Bronchial epithelial cell (primary cell): ENCODE results near the gene WNT7B. TPM values are rescaled to one million over a fixed set of nuclear protein-coding genes. Genes with fewer than 3 reads are reported as not detected.

Experiments used
- DNase-seq: peaks from one replicate; pipeline ENCODE4 v3.0.0-alpha.2; 2010; ENCODE audit warnings: low read depth
- FAIRE-seq: peaks from 2 replicates; lab custom pipeline; 2011; peaks lifted over from hg19 to GRCh38; lab: Jason Lieb, UNC
- H3K27me3 ChIP-seq: 2 replicates; pipeline ENCODE4 v1.5.1; 2011; ENCODE audit warnings: low read length; ENCODE audit not compliant: control insufficient read depth, insufficient read depth
- H3K36me3 ChIP-seq: 2 replicates; pipeline ENCODE4 v1.5.1; 2011; ENCODE audit warnings: low read length; ENCODE audit not compliant: control insufficient read depth, insufficient read depth
- H3K4me3 ChIP-seq: 2 replicates; pipeline ENCODE4 v1.5.1; 2011; ENCODE audit warnings: mild to moderate bottlenecking, low read depth, low read length, control low read depth
- total RNA-seq: library from RNA; depleted of rRNA; stranded (reverse); fragments of >200 nt; gene quantifications from 2 replicates; pipeline ENCODE4 v1.2.1, GENCODE V29; 2014
- TF ChIP-seq, protein P1 (sequence below): IDR thresholded peaks from 2 replicates; pipeline ENCODE4 v1.5.1; 2011; ENCODE audit warnings: mild to moderate bottlenecking, moderate library complexity, low read length, control low read depth, inconsistent platforms; ENCODE audit not compliant: insufficient read depth, severe bottlenecking

The WNT7B gene
- total RNA-seq, 1 donor from 2014 or later: 18.2 TPM

DNA sequence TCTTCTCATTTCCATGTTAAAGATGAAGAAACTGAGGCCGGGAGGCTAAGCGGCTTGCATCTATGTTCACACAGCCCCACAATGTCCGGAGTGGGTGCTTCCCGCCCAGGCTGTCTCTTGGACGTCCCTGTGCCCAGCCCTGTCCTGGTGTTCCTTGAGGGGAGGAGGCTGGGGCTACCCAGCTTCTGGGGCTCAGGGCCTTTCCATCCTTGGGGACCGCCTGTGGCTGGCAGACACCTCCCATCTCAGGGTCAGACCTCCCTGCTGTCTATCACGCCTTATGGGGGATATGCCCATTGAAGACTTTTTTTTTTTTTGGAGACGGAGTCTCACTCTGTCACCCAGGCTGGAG is 95.5 kb downstream of the WNT7B start:
- DNase-seq (no peak), FAIRE-seq (no peak)
- H3K4me3 ChIP-seq: no peak overlapping the region
- TF ChIP-seq, protein P1, sequence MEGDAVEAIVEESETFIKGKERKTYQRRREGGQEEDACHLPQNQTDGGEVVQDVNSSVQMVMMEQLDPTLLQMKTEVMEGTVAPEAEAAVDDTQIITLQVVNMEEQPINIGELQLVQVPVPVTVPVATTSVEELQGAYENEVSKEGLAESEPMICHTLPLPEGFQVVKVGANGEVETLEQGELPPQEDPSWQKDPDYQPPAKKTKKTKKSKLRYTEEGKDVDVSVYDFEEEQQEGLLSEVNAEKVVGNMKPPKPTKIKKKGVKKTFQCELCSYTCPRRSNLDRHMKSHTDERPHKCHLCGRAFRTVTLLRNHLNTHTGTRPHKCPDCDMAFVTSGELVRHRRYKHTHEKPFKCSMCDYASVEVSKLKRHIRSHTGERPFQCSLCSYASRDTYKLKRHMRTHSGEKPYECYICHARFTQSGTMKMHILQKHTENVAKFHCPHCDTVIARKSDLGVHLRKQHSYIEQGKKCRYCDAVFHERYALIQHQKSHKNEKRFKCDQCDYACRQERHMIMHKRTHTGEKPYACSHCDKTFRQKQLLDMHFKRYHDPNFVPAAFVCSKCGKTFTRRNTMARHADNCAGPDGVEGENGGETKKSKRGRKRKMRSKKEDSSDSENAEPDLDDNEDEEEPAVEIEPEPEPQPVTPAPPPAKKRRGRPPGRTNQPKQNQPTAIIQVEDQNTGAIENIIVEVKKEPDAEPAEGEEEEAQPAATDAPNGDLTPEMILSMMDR: no peak
- H3K36me3 ChIP-seq: no peaks in the 10 kb centered on the region
- peaks cover 21% of the 10 kb centered on the region for H3K27me3 ChIP-seq

DNA sequence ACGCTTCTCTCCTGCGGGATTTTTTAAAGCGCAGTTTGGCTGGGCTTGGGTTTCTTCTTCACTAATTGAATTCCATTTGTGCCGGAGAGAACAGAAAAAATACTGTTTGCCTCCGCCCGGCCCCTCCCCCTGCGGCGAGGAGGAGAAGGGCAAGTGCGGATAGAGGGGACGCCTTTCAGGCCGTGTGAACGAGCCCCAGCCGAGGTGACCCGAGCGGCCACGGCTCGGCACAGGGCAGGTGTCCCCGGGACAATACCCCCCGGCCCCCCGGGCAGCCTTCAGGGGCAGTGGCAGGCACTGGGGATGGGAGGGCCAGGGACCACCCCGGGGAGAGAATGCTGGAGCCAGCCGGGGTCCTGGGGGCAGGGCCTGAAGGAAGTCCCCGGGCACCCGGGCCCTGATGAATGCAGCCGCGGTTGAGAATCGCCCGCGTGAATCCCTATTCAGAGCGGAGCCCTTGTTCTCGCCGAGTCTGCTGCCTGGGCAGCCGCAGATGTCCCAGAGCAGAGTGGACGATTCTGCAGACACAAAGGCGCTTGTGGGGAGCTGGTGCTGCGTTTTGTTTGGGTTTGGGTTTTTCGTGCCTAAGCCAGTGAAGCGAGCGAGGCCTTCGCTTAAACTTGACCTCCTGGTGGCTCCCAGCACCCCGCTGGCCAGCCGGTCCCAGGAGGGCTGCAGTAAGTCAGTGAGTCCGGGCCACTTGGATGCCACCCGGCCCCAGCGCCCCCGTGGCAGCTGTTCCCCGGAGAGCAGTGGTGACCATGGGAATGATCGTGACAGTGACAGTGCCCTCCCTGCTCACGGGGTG is 96.0 kb downstream of the WNT7B start:
- Histone ChIP-seq H3K36me3 (no peaks in the 10 kb centered on the region), H3K27me3 (peaks cover 21% of the 10 kb centered on the region), H3K4me3 (no peak overlapping the region)
- TF ChIP-seq, protein P1: no peak
- DNase-seq (no peak), FAIRE-seq (no peak)

DNA sequence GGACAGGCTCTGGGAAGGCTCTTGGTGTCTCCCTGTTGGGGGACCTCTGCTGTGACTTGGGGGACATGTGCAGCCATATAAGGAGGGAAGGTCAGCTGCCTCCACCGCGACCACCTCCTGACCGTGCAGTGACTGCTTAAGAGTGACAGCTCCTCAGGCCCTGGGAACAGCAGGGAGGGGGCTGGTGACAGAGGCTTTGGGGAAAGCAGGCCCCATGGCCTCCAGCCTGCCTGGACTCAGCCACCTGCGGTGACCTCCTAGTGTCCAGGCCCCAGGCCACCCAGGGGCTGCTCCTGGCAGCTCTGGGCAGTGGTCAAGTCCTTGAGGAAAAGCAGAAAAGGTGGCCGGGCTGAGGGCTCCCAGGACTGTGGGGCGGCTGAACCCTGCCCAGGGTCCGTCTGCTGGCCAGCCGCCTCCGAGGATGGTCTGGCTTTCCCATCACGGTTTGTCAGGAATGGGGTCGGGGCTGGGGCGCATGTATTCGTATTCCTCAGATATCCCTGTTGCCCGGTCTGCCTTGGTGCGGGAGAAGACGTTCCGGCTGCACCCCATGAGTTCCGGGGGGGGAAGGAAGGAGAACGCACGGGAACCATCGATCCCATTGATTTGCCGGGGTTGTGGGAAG is 96.8 kb downstream of the WNT7B start:
- H3K27me3 ChIP-seq: peaks cover 21% of the 10 kb centered on the region
- FAIRE-seq (no peak), DNase-seq (no peak)
- TF ChIP-seq, protein P1: no peak
- H3K36me3 ChIP-seq: no peaks in the 10 kb centered on the region
- no peak overlapping the region for H3K4me3 ChIP-seq

DNA sequence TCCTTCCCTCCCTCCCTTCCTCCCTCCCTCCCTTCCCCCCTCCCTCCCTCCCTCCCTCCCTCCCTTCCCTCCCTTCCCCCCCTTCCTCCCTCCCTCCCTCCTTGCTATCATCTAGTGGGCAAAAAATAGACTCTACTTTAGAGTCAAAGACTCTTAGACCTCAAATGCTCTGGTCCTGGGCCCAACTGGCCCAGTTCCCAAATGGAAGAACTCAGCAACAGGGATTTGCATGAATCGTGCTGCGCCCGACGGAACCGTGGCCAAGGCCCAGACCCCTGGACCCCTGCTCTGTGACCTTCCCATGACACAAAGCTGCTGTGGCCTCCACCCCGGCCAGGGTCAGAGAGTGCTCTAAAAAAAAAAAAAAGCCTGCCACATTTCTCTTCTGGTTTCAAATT is 97.4 kb downstream of the WNT7B start:
- Histone ChIP-seq H3K4me3 (no peak overlapping the region), H3K36me3 (no peaks in the 10 kb centered on the region), H3K27me3 (peaks cover 21% of the 10 kb centered on the region)
- FAIRE-seq: no peak
- TF ChIP-seq, protein P1: no peak
- no peak for DNase-seq

DNA sequence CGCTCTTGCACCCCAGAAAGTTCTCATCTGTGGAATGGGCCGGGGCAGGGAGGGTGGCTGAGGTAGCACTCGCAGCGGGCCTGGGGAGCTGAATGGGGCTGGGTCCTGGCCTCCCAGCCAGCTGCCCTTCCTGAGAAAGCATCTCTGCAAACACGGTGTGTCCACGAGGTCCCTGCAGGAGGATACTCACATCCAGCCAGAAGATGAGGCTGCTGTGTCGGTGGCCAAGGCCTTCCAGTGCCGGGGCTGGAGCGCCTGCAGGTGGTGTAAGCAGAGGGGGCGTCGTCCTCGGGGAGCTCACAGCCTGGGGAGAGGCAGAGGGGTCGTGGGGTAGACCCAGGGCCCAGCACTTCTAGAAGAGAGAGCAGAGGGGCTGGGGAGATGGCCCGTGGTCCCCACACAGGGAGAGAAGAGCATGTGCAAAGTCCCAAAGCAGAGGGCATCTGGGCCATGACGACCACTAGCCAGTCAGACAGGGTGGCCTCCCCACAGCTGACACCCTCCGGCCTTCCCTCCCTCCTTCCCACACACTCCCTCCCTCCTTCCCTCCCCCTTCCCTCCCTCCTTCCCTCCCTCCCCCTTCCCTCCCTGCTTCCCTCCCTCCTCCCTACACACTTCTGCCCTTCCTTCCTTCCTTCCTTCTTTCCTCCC is 97.9 kb downstream of the WNT7B start:
- H3K36me3 ChIP-seq: no peaks in the 10 kb centered on the region
- TF ChIP-seq, protein P1: no peak
- no peak for DNase-seq
- no peak overlapping the region for H3K4me3 ChIP-seq
- peaks cover 21% of the 10 kb centered on the region for H3K27me3 ChIP-seq
- FAIRE-seq: no peak
